Kidney (tissue), 14 donors: ENCODE results near the gene AJAP1. TPM values are rescaled to one million over a fixed set of nuclear protein-coding genes. Genes with fewer than 3 reads are reported as not detected.

ENCODE experiments used
- DNase-seq, 5 donors: peaks; one replicate each; pipeline ENCODE4 v3.0.0-alpha.2; 2013 to 2020
- FAIRE-seq: peaks from 2 replicates; lab custom pipeline; 2012; peaks lifted over from hg19 to GRCh38; lab: Jason Lieb, UNC
- H3K27ac ChIP-seq, 2 donors: one replicate each; pipeline ENCODE4 v1.7.0; 2013; ENCODE audit warnings: low read depth in 2 of 2, low read length in 2 of 2, inconsistent platforms in 1 of 2
- H3K27me3 ChIP-seq: one replicate; pipeline ENCODE4 v1.7.1; 2013; ENCODE audit warnings: low read length, inconsistent platforms; ENCODE audit not compliant: control insufficient read depth, insufficient read depth
- H3K36me3 ChIP-seq, 3 donors: one replicate each; pipeline versions ENCODE4 v1.7.0 to v1.7.1; 2013; ENCODE audit warnings: low read length in 3 of 3, control low read depth in 1 of 3, inconsistent platforms in 1 of 3; ENCODE audit not compliant: insufficient read depth in 3 of 3, control insufficient read depth in 2 of 3
- H3K4me1 ChIP-seq, 3 donors: one replicate each; pipeline versions ENCODE4 v1.7.0 to v1.7.1; 2013; ENCODE audit warnings: low read length in 3 of 3, inconsistent platforms in 1 of 3, low read depth in 1 of 3; ENCODE audit not compliant: control insufficient read depth in 2 of 3, insufficient read depth in 2 of 3
- H3K4me3 ChIP-seq, 3 donors: one replicate each; pipeline versions ENCODE4 v1.7.0 to v1.8.1; 2013; ENCODE audit warnings: low read length in 3 of 3, control low read depth in 1 of 3, inconsistent platforms in 1 of 3
- H3K9ac ChIP-seq, 3 donors: one replicate each; pipeline versions ENCODE4 v1.7.0 to v1.7.1; 2013; ENCODE audit warnings: low read length in 3 of 3, control low read depth in 1 of 3, inconsistent platforms in 1 of 3
- H3K9me3 ChIP-seq, 3 donors: one replicate each; pipeline versions ENCODE4 v1.7.0 to v1.7.1; 2013; ENCODE audit warnings: low read length in 3 of 3, control low read depth in 1 of 3, inconsistent platforms in 1 of 3; ENCODE audit not compliant: control insufficient read depth in 2 of 3, insufficient read depth in 1 of 3
- intact Hi-C: fragments of 100-400 bp; cut with DNase I; formaldehyde crosslinking; loops from one replicate; pipeline ENCODE4 v1.11.1; 2022
- polyA plus RNA-seq: library from polyadenylated mRNA; stranded (reverse); fragments of 350-450 nt; fragmentation: Illumina TruSeq; extraction: RNeasy Lipid Tissue Mini Kit (QIAGEN cat#74804); gene quantifications from one replicate; pipeline ENCODE4 v1.2.3, GENCODE V29; 2014; ENCODE audit warnings: low read depth, low replicate concordance; ENCODE audit not compliant: insufficient read depth
- total RNA-seq: library from RNA; stranded (reverse); fragmentation: NEBNext Ultra II Directional; extraction: Animal tissue kit (Norgen Biotek cat#: 25700); gene quantifications from one replicate; pipeline ENCODE4 v1.2.1, GENCODE V29; 2021
- TF ChIP-seq, protein P1 (sequence below): IDR thresholded peaks from 3 replicates; pipeline ENCODE4 v1.5.1; 2012; ENCODE audit warnings: mild to moderate bottlenecking, moderate library complexity, borderline replicate concordance; ENCODE audit not compliant: insufficient read depth; ENCODE audit errors: extremely low read depth
- donor health status: control.
- donor health status: control.
- donor health status: control.
- donor health status: control.
- donor health status: control.
- donor health status: DM: yes; HTN: yes; CAD: no.
- donor health status: Normal renal cell carcinoma (clear cell type).

AJAP1 gene
- total and polyA plus RNA-seq, 2 donors from 2014 or later = 2.7 to 5.5 TPM

DNA sequence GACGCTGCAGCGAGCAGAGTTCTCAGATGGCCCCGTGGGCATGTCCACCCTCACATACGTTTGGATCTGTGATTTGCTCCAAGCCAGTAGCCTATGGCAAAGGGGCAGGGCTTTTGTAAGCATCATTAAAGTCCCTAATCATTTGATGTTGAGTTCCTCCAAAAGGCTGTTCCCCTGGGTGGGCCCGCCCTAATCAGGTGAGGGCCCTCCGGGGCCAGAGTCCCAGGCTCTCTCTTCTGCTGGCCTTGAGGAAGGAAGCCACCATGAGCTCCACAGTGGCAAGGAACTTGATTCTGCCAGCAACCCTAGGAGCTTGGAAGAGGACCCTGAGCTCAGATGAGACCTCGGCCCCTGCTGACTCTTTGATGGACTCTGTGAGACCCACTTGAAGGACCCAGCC lies 25.4 kb upstream of the AJAP1 start:
- FAIRE-seq (no peak), DNase-seq (no peak)
- Histone ChIP-seq H3K27me3 (no peaks in the 10 kb centered on the region), H3K4me3 (no peak overlapping the region), H3K27ac (no peak overlapping the region), H3K9ac (no peak overlapping the region), H3K4me1 (no peaks in the 10 kb centered on the region), H3K9me3 (no peaks in the 10 kb centered on the region), H3K36me3 (no peaks in the 10 kb centered on the region)
- intact Hi-C loops = no loop called here
- TF ChIP-seq, protein P1, sequence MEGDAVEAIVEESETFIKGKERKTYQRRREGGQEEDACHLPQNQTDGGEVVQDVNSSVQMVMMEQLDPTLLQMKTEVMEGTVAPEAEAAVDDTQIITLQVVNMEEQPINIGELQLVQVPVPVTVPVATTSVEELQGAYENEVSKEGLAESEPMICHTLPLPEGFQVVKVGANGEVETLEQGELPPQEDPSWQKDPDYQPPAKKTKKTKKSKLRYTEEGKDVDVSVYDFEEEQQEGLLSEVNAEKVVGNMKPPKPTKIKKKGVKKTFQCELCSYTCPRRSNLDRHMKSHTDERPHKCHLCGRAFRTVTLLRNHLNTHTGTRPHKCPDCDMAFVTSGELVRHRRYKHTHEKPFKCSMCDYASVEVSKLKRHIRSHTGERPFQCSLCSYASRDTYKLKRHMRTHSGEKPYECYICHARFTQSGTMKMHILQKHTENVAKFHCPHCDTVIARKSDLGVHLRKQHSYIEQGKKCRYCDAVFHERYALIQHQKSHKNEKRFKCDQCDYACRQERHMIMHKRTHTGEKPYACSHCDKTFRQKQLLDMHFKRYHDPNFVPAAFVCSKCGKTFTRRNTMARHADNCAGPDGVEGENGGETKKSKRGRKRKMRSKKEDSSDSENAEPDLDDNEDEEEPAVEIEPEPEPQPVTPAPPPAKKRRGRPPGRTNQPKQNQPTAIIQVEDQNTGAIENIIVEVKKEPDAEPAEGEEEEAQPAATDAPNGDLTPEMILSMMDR = no peak

DNA sequence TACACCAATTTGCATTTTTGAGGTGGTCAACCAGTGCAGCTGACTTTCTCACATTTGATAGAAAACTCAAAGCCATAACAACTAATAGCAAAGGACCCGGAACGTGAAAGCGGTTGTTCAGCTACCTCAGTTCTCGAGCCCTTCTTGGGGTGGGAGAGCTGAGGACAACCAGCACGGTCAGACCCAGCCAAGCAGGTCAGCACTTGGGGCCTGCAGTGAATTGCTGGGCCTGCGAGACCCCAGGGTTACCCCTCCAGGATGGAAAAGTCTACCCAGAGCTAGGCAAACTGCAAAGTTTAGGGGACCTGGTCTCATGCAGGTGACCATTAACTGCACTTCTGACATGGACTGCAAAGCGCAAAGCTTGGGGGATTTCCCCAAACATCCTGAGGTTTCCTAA lies 23.8 kb upstream of the AJAP1 start:
- H3K9ac ChIP-seq = no peak overlapping the region
- no peaks in the 10 kb centered on the region for H3K4me1 ChIP-seq
- DNase-seq (no peak), FAIRE-seq (no peak)
- intact Hi-C loops = no loop called here
- H3K27ac ChIP-seq = no peak overlapping the region
- H3K27me3 ChIP-seq = no peaks in the 10 kb centered on the region
- H3K36me3 ChIP-seq = no peaks in the 10 kb centered on the region
- TF ChIP-seq, protein P1 = no peak
- H3K4me3 ChIP-seq = no peak overlapping the region
- no peaks in the 10 kb centered on the region for H3K9me3 ChIP-seq

DNA sequence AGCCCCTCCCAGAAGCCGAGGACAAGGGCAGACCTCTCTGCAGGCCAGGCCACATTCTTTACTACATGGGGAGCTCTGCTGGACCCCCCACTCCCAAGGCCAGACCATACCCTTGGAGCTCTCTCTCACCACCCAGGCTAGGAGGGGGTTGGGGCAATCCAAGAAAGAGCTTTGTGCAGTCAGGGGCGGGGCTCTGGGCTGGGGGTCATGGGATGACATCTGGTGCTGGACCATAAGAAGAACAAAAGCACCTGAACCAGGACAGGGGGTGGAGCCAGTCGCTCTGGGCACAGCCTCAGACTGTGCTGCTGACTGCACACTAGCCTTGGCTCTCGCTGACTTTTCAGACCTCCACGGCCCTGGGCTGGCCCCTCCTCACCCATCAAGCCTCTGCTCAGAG lies 23.1 kb upstream of the AJAP1 start:
- intact Hi-C loops = no loop called here
- Histone ChIP-seq H3K4me1 (no peaks in the 10 kb centered on the region), H3K27me3 (no peaks in the 10 kb centered on the region), H3K9ac (no peak overlapping the region), H3K27ac (no peak overlapping the region), H3K4me3 (no peak overlapping the region), H3K9me3 (no peaks in the 10 kb centered on the region), H3K36me3 (no peaks in the 10 kb centered on the region)
- no peak for FAIRE-seq
- TF ChIP-seq, protein P1 = no peak
- DNase-seq = no peak

DNA sequence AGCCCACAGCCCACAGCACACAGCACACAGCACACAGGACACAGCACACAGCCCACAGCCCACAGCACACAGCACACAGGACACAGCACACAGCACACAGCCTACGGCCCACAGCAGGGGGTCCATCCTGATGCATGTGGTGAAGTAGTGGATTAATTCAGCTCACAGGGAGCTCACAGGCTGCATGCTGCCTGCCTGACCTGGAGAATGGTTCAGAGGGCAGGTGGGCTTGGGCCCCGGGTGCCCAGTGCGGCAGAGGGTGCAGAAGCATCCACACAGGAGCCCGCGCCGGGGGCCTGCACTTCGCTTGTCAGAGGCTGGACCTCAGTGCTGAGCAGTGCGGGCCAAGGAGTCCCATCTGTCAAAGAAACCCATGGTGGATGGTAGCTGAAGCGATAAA lies 21.1 kb upstream of the AJAP1 start:
- intact Hi-C loops = no loop called here
- no peaks in the 10 kb centered on the region for H3K27me3 ChIP-seq
- H3K27ac ChIP-seq = no peak overlapping the region
- no peaks in the 10 kb centered on the region for H3K4me1 ChIP-seq
- TF ChIP-seq, protein P1 = no peak
- no peak overlapping the region for H3K4me3 ChIP-seq
- H3K9me3 ChIP-seq = no peaks in the 10 kb centered on the region
- H3K9ac ChIP-seq = no peak overlapping the region
- FAIRE-seq (no peak), DNase-seq (no peak)
- no peaks in the 10 kb centered on the region for H3K36me3 ChIP-seq
